DND-41 (cell line): ENCODE measurements around the gene POU3F1.

ENCODE experiments used
- CTCF ChIP-seq: IDR thresholded peaks from 2 replicates; pipeline ENCODE4 v1.5.1; 2012; ENCODE audit warnings: borderline replicate concordance, low read length, moderate library complexity, mild to moderate bottlenecking; ENCODE audit not compliant: poor library complexity, severe bottlenecking; ENCODE audit errors: extremely low read depth
- EZH2 ChIP-seq: IDR thresholded peaks from 3 replicates; pipeline ENCODE4 v1.6.1; 2012; ENCODE audit warnings: borderline replicate concordance, low read depth, mild to moderate bottlenecking, moderate library complexity, low read length, inconsistent platforms; ENCODE audit not compliant: severe bottlenecking

GRCh38 chr1:38087676-38088075 lies 41.1 kb upstream of the POU3F1 start:
- TF ChIP-seq CTCF (no peak), EZH2 (no peak)
